HEK293 (cell line): ENCODE measurements around the gene AREG.
A peak's percentile ranks its signal among the peaks of the same experiment; 100 is the strongest.

ENCODE experiments used
- CTCF ChIA-PET: fragments of 350-600 bp; formaldehyde crosslinking; extraction: SDS; loops from one replicate; lab custom pipeline; 2021; ENCODE audit warnings: antibody characterized with exemption; lab: Yijun Ruan, JAX
- POLR2A ChIA-PET: fragments of 300-600 bp; formaldehyde crosslinking; extraction: SDS; loops from one replicate; lab custom pipeline; 2020; ENCODE audit warnings: antibody characterized with exemption, inconsistent platforms; lab: Yijun Ruan, JAX
- H3K27ac ChIP-seq: fragments of 200-500 bp; sonication (Bioruptor generic); 2 replicates; pipeline ENCODE4 v1.5.1; 2014; ENCODE audit warnings: low read depth, low read length, control low read depth, inconsistent platforms; ENCODE audit errors: extremely low read depth
- H3K36me3 ChIP-seq, 2 experiments: fragments of 200-500 bp in 1 of 2; sonication (Bioruptor generic) in 1 of 2; 1 replicate in 1 of 2; 2 replicates in 1 of 2; pipeline ENCODE4 v1.5.1; 2014 to 2017; ENCODE audit warnings: inconsistent platforms in 2 of 2, low read length in 2 of 2; ENCODE audit not compliant: control insufficient read depth in 2 of 2, insufficient read depth in 1 of 2
- H3K4me1 ChIP-seq: fragments of 200-500 bp; sonication (Bioruptor generic); 2 replicates; pipeline ENCODE4 v1.5.1; 2014; ENCODE audit warnings: mild to moderate bottlenecking, low read length, inconsistent platforms; ENCODE audit not compliant: control insufficient read depth, insufficient read depth
- H3K4me3 ChIP-seq: 2 replicates; pipeline ENCODE4 v1.5.1; 2011; ENCODE audit warnings: low read depth, mild to moderate bottlenecking, control low read depth, low read length, moderate library complexity
- H3K9me3 ChIP-seq: fragments of 200-500 bp; sonication (Bioruptor generic); 2 replicates; pipeline ENCODE4 v1.5.1; 2014; ENCODE audit warnings: low read depth, low read length, inconsistent platforms; ENCODE audit not compliant: control insufficient read depth, insufficient read depth
- PRDM6 ChIP-seq: fragments of 450-650 bp; formaldehyde crosslinking; IDR thresholded peaks from 2 replicates; pipeline ENCODE4 v1.5.1; 2017; ENCODE audit warnings: missing biosample characterization, missing genetic modification characterization
- ZBTB11 ChIP-seq: fragments of 450-650 bp; formaldehyde crosslinking; conservative IDR thresholded peaks from 2 replicates; pipeline ENCODE4 v1.5.1; 2016; ENCODE audit warnings: low read depth, missing biosample characterization, missing genetic modification characterization

The AREG gene

GRCh38 chr4:74504212-74504611, 59.3 kb downstream of the AREG start:
- no peak overlapping the region for H3K4me3 ChIP-seq
- H3K9me3 ChIP-seq: no peaks in the 10 kb centered on the region
- no peaks in the 10 kb centered on the region for H3K36me3 ChIP-seq
- H3K27ac ChIP-seq: no peak overlapping the region
- CTCF ChIA-PET: no interaction called here
- POLR2A ChIA-PET: no interaction called here
- TF ChIP-seq ZBTB11 (tag by site-specific recombination) (no peak), PRDM6 (tag by site-specific recombination) (peak; percentile 44)
- H3K4me1 ChIP-seq: no peaks in the 10 kb centered on the region
